GM23338 (cell line): ENCODE measurements around the gene CCNB3.

Experiments used
- CREB1 ChIP-seq: fragments of 250-450 bp; sonication (Bioruptor Pico); IDR thresholded peaks from 2 replicates; pipeline ENCODE4 v1.5.0; 2020; ENCODE audit warnings: low read depth, mild to moderate bottlenecking, moderate library complexity
- CTCF ChIP-seq, 2 experiments: fragments of 200-600 bp in 1 of 2; sonication (generic) in 1 of 2; conservative IDR thresholded peaks; 2 replicates each; pipeline versions ENCODE4 v1.5.1 to v1.6.1; 2016 to 2017; ENCODE audit warnings: antibody characterized with exemption in 2 of 2, low read depth in 2 of 2, mild to moderate bottlenecking in 2 of 2, moderate library complexity in 1 of 2
- ETS1 ChIP-seq: IDR thresholded peaks from 2 replicates; pipeline ENCODE4 v1.6.1; 2016; ENCODE audit warnings: antibody characterized with exemption
- EZH2 ChIP-seq: fragments of 200-600 bp; sonication (generic); IDR thresholded peaks from one replicate; pipeline ENCODE4 v1.8.0; 2017; ENCODE audit warnings: antibody characterized with exemption, mild to moderate bottlenecking, low read depth; ENCODE audit not compliant: unreplicated experiment
- EZH2phosphoT487 ChIP-seq: fragments of 200-600 bp; sonication (generic); IDR thresholded peaks from one replicate; pipeline ENCODE4 v1.8.1; 2018; ENCODE audit warnings: antibody characterized with exemption; ENCODE audit not compliant: unreplicated experiment
- JUNB ChIP-seq: IDR thresholded peaks from one replicate; pipeline ENCODE4 v1.6.1; 2016; ENCODE audit warnings: antibody characterized with exemption; ENCODE audit not compliant: unreplicated experiment
- NANOG ChIP-seq: IDR thresholded peaks from 2 replicates; pipeline ENCODE4 v1.6.1; 2016; ENCODE audit warnings: antibody characterized with exemption, borderline replicate concordance
- POLR2AphosphoS5 ChIP-seq: IDR thresholded peaks from 2 replicates; pipeline ENCODE4 v1.6.1; 2016; ENCODE audit warnings: antibody characterized with exemption, low read depth
- REST ChIP-seq: IDR thresholded peaks from one replicate; pipeline ENCODE4 v1.6.1; 2018; ENCODE audit warnings: antibody characterized with exemption; ENCODE audit not compliant: unreplicated experiment
- ZNF114 ChIP-seq: fragments of 250-450 bp; sonication (Bioruptor Pico); IDR thresholded peaks from 2 replicates; pipeline ENCODE4 v1.5.0; 2020; ENCODE audit warnings: mild to moderate bottlenecking, moderate library complexity
- ZNF331 ChIP-seq: fragments of 250-450 bp; sonication (Bioruptor Pico); IDR thresholded peaks from 2 replicates; pipeline ENCODE4 v1.5.0; 2020; ENCODE audit warnings: low read depth, mild to moderate bottlenecking, moderate library complexity
- TF ChIP-seq, protein P1 (sequence below): fragments of 250-450 bp; sonication (Bioruptor Pico); IDR thresholded peaks from 2 replicates; pipeline ENCODE4 v1.5.0; 2020; ENCODE audit warnings: mild to moderate bottlenecking, moderate library complexity

DNA sequence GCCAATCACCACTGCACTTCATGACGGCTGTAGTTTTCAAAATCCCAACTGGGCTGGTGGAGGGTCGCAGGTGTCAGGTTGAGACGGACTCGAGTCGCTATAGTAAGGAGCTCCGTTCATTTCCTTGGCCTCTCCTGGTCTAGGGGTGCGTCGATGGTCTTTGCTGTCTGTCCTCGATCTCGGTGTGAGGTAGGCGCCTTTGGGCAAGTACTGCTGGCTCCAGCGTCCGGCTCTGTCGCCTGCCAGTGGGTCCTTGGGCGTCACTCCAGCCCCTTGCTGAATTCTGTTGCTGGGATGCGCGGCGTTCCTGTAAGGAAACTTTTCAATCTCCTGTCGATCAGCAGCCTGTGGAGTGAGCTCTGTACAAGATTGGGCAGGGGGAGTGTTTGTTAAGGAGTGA lies 76.7 kb downstream of the CCNB3 start:
- TF ChIP-seq EZH2phosphoT487 (no peak), EZH2 (no peak), CTCF (conservative IDR thresholded peaks at IDR 0.05; ENCODE audit: low read depth in 2 of 2) (no peak), POLR2AphosphoS5 (no peak), ZNF331 (CRISPR knock-in tag) (no peak), REST (no peak), CREB1 (CRISPR knock-in tag) (no peak), ZNF114 (CRISPR knock-in tag) (no peak), NANOG (no peak), JUNB (no peak), ETS1 (no peak)
- TF ChIP-seq, protein P1, sequence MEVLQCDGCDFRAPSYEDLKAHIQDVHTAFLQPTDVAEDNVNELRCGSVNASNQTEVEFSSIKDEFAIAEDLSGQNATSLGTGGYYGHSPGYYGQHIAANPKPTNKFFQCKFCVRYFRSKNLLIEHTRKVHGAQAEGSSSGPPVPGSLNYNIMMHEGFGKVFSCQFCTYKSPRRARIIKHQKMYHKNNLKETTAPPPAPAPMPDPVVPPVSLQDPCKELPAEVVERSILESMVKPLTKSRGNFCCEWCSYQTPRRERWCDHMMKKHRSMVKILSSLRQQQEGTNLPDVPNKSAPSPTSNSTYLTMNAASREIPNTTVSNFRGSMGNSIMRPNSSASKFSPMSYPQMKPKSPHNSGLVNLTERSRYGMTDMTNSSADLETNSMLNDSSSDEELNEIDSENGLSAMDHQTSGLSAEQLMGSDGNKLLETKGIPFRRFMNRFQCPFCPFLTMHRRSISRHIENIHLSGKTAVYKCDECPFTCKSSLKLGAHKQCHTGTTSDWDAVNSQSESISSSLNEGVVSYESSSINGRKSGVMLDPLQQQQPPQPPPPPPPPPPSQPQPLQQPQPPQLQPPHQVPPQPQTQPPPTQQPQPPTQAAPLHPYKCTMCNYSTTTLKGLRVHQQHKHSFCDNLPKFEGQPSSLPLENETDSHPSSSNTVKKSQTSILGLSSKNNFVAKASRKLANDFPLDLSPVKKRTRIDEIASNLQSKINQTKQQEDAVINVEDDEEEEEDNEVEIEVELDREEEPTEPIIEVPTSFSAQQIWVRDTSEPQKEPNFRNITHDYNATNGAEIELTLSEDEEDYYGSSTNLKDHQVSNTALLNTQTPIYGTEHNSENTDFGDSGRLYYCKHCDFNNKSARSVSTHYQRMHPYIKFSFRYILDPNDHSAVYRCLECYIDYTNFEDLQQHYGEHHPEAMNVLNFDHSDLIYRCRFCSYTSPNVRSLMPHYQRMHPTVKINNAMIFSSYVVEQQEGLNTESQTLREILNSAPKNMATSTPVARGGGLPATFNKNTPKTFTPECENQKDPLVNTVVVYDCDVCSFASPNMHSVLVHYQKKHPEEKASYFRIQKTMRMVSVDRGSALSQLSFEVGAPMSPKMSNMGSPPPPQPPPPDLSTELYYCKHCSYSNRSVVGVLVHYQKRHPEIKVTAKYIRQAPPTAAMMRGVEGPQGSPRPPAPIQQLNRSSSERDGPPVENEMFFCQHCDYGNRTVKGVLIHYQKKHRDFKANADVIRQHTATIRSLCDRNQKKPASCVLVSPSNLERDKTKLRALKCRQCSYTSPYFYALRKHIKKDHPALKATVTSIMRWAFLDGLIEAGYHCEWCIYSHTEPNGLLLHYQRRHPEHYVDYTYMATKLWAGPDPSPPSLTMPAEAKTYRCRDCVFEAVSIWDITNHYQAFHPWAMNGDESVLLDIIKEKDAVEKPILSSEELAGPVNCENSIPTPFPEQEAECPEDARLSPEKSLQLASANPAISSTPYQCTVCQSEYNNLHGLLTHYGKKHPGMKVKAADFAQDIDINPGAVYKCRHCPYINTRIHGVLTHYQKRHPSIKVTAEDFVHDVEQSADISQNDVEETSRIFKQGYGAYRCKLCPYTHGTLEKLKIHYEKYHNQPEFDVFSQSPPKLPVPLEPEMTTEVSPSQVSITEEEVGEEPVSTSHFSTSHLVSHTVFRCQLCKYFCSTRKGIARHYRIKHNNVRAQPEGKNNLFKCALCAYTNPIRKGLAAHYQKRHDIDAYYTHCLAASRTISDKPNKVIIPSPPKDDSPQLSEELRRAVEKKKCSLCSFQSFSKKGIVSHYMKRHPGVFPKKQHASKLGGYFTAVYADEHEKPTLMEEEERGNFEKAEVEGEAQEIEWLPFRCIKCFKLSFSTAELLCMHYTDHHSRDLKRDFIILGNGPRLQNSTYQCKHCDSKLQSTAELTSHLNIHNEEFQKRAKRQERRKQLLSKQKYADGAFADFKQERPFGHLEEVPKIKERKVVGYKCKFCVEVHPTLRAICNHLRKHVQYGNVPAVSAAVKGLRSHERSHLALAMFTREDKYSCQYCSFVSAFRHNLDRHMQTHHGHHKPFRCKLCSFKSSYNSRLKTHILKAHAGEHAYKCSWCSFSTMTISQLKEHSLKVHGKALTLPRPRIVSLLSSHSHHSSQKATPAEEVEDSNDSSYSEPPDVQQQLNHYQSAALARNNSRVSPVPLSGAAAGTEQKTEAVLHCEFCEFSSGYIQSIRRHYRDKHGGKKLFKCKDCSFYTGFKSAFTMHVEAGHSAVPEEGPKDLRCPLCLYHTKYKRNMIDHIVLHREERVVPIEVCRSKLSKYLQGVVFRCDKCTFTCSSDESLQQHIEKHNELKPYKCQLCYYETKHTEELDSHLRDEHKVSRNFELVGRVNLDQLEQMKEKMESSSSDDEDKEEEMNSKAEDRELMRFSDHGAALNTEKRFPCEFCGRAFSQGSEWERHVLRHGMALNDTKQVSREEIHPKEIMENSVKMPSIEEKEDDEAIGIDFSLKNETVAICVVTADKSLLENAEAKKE = no peak
